ENCODE data around the gene FBXL14.
A peak's percentile ranks its signal among the peaks of the same experiment; 100 is the strongest.

FBXL14 gene

GRCh38 chr12:1619159-1619558 lies 24.8 kb upstream of the FBXL14 start:
- peaks cover 63 to 64% of the 10 kb centered on the region in 2 experiments for H3K4me1 ChIP-seq (ENCODE audit: control insufficient read depth in 1 of 2, insufficient read depth in 1 of 2, low read depth in 1 of 2, low read length in 1 of 2)
- H3K27me3 ChIP-seq, result no peaks in the 10 kb centered on the region
- H3K9me3 ChIP-seq, result no peaks in the 10 kb centered on the region
- peak overlapping the region; percentile 68 for H3K27ac ChIP-seq
- no peak for TF ChIP-seq CTCF (IDR thresholded peaks at IDR 0.05)
- peak overlapping the region; percentile 25 to 28 for H3K4me3 ChIP-seq (ENCODE audit: low read depth in 1 of 2, low read length in 1 of 2)
- H3K36me3 ChIP-seq, result no peaks in the 10 kb centered on the region

GRCh38 chr12:1618489-1618888 lies 24.1 kb upstream of the FBXL14 start:
- TF ChIP-seq CTCF (IDR thresholded peaks at IDR 0.05), result no peak
- no peaks in the 10 kb centered on the region for H3K9me3 ChIP-seq
- H3K27ac ChIP-seq, result peak overlapping the region; percentile 68
- H3K4me3 ChIP-seq (ENCODE audit: low read depth in 1 of 2, low read length in 1 of 2), result peak overlapping the region; percentile 25 to 30
- H3K36me3 ChIP-seq, result no peaks in the 10 kb centered on the region
- H3K4me1 ChIP-seq (ENCODE audit: control insufficient read depth in 1 of 2, insufficient read depth in 1 of 2, low read depth in 1 of 2, low read length in 1 of 2), result peaks cover 66 to 69% of the 10 kb centered on the region in 2 experiments
- H3K27me3 ChIP-seq, result no peaks in the 10 kb centered on the region

GRCh38 chr12:1616233-1617066 lies 22.1 kb upstream of the FBXL14 start:
- Histone ChIP-seq H3K27ac (peak overlapping the region; percentile 69), H3K4me3 (ENCODE audit: low read depth in 1 of 2, low read length in 1 of 2) (peak overlapping the region; percentile 47 to 48), H3K27me3 (no peaks in the 10 kb centered on the region), H3K36me3 (no peaks in the 10 kb centered on the region), H3K4me1 (ENCODE audit: control insufficient read depth in 1 of 2, insufficient read depth in 1 of 2, low read depth in 1 of 2, low read length in 1 of 2) (peaks cover 77 to 78% of the 10 kb centered on the region in 2 experiments), H3K9me3 (no peaks in the 10 kb centered on the region)
- TF ChIP-seq CTCF (IDR thresholded peaks at IDR 0.05), result no peak

DNA sequence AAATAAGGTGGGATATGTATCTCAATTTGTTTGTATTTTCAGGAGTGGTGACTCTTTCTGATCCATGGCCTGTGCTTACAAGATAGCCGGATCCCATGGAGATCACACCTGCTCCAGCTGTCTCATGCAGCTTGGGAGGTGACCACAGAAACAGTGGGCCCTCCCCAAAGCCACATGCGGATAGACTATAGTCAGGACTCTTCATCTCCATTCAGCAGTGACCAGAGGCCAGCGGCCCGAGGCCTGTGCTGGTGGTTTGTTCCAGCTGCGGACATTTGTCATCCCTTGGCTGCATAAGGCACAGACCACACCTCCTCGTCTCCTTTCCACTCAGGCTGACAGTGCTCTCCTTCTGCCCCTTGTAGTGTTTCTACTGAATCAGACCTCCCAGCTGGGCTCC lies 20.0 kb upstream of the FBXL14 start:
- peak overlapping the region; percentile 69 for H3K27ac ChIP-seq
- H3K27me3 ChIP-seq, result no peaks in the 10 kb centered on the region
- H3K36me3 ChIP-seq, result no peaks in the 10 kb centered on the region
- TF ChIP-seq CTCF (IDR thresholded peaks at IDR 0.05), result no peak
- peaks cover 77 to 83% of the 10 kb centered on the region in 2 experiments for H3K4me1 ChIP-seq (ENCODE audit: control insufficient read depth in 1 of 2, insufficient read depth in 1 of 2, low read depth in 1 of 2, low read length in 1 of 2)
- H3K4me3 ChIP-seq (ENCODE audit: low read depth in 1 of 2, low read length in 1 of 2), result no peak overlapping the region
- no peaks in the 10 kb centered on the region for H3K9me3 ChIP-seq

GRCh38 chr12:1613860-1614259 lies 19.5 kb upstream of the FBXL14 start:
- H3K4me3 ChIP-seq (ENCODE audit: low read depth in 1 of 2, low read length in 1 of 2), result no peak overlapping the region
- no peaks in the 10 kb centered on the region for H3K9me3 ChIP-seq
- TF ChIP-seq CTCF (IDR thresholded peaks at IDR 0.05), result no peak
- H3K36me3 ChIP-seq, result no peaks in the 10 kb centered on the region
- peaks cover 77 to 84% of the 10 kb centered on the region in 2 experiments for H3K4me1 ChIP-seq (ENCODE audit: control insufficient read depth in 1 of 2, insufficient read depth in 1 of 2, low read depth in 1 of 2, low read length in 1 of 2)
- H3K27me3 ChIP-seq, result no peaks in the 10 kb centered on the region
- no peak overlapping the region for H3K27ac ChIP-seq

All from neutrophil (primary cell).